Stimulated activated CD4-positive, alpha-beta T cell treated with anti-CD3 and anti-CD28 coated beads, Interleukin-4, amount 100 ng/mL, for 4 hours (primary cell): ENCODE results near the gene HSPB1.
"Not testable (repeated sequence)": the region's sequence is repeated elsewhere in the genome, so short reads cannot be mapped to it uniquely, and the experiment has no call there.

Experiments
- DNase-seq, 2 experiments: peaks; one replicate each; pipeline ENCODE4 v3.0.0-alpha.2; 2020

Gene HSPB1

GRCh38 chr7:76335417-76335816 lies 32.9 kb downstream of the HSPB1 start:
- DNase-seq, result not testable (repeated sequence)

GRCh38 chr7:76336094-76336493 lies 33.6 kb downstream of the HSPB1 start:
- DNase-seq, result no peak

GRCh38 chr7:76337147-76337546 lies 34.7 kb downstream of the HSPB1 start:
- DNase-seq, result no peak

- DNase-seq, result no peak
Measured at GRCh38 chr7:76338298-76339084, 36.0 kb downstream of the HSPB1 start.

GRCh38 chr7:76340617-76341131 lies 38.2 kb downstream of the HSPB1 start:
- DNase-seq, result no peak

GRCh38 chr7:76342222-76342621 lies 39.7 kb downstream of the HSPB1 start:
- DNase-seq, result no peak

- DNase-seq, result peak in 1 of 2 experiments; percentile 17
Measured at GRCh38 chr7:76343294-76343930, 40.9 kb downstream of the HSPB1 start.

GRCh38 chr7:76343931-76344321 lies 41.5 kb downstream of the HSPB1 start:
- no peak for DNase-seq

GRCh38 chr7:76346097-76346496 lies 43.6 kb downstream of the HSPB1 start:
- DNase-seq, result no peak

GRCh38 chr7:76346778-76347177 lies 44.3 kb downstream of the HSPB1 start:
- no peak for DNase-seq

- DNase-seq, result no peak
Measured at GRCh38 chr7:76347710-76348109, 45.2 kb downstream of the HSPB1 start.

GRCh38 chr7:76349313-76349885 lies 46.9 kb downstream of the HSPB1 start:
- no peak for DNase-seq

GRCh38 chr7:76351372-76351771 lies 48.9 kb downstream of the HSPB1 start:
- no peak for DNase-seq

GRCh38 chr7:76352193-76352592 lies 49.7 kb downstream of the HSPB1 start:
- DNase-seq, result no peak

GRCh38 chr7:76353744-76354143 lies 51.3 kb downstream of the HSPB1 start:
- no peak for DNase-seq
